COLO829 (cell line): ENCODE results near the gene SPOP.

Experiments used
- DNase-seq: peaks from one replicate; pipeline ENCODE4 v3.0.0; 2012; ENCODE audit warnings: low spot score

The SPOP gene

DNA sequence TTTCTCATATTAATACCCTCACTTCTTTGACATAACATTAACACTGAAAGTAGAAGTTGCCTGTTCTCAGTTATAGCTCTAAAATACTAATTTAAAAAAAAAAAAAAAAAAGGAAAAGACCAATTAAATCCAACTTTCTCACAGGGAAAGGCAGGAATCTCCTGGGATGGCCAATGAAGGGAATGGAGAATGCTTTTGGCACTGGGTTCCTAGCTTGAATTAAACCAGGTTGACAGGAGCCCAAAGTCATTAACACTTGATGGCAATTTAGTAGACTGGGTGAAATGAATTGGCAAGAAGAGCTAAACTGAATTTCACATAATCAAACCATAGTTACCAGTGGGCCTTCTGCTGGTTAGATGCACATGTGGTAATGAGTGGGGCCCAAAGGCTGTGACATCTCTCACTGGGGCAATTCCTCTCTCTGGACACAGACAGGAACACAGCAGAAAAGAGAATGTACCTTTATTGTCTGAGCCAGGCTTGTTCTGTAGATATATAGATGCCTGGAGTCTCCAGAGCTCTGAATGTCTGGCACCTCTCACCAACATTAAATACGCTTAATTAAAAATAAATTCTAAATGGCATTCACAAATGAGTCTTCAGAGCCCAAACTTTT lies 64.6 kb downstream of the SPOP start:
- no peak for DNase-seq

DNA sequence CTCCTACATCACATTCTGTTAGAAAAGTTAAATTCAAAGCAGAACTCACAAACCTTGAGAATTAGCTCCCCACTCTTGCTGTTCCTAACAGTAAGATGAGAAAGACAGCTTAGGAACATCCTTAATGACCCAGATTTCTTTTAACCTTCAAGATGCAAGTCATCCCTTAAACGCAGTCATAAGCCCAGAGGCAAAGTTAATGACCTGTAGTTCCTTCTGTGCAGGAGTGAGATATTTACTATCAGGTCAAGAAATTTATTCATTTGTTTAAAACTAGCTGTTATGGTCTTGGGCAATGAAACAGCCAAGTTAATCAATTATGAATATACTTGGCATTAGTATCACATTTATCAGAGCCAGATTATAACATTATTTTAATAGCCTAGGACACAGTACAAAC lies 65.2 kb downstream of the SPOP start:
- DNase-seq, result no peak

DNA sequence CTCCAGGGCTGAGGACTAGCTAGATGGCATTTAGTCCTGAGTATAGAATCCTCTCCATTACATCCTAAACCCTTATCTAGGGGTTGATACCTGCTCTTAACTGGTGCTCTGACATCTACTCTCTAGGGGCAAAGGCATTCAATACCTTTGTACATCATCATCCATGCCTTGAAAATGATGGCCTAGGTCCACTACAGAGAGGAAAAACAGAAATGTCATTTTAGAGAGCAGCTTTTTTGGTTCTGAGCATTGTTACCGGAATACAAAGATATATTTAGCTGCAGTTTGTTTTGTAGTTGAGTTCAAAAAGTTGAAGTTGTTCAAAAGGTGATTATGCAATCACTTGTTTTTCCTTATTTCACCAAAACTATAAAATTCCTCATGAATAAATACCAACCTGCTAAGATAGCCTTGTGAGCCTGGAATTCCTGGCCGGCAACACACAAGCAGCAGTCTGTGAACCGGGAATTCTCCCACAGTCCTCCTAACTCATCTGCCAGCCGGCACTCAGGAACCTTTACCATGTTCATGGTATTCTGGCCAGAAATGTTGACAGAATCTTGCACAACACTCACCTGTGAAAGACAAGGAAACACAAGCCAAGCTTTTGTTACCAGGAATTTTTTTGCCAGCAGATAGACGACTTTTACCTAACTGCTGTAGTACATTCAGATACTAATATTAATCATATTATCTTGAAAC lies 66.9 kb downstream of the SPOP start:
- no peak for DNase-seq

DNA sequence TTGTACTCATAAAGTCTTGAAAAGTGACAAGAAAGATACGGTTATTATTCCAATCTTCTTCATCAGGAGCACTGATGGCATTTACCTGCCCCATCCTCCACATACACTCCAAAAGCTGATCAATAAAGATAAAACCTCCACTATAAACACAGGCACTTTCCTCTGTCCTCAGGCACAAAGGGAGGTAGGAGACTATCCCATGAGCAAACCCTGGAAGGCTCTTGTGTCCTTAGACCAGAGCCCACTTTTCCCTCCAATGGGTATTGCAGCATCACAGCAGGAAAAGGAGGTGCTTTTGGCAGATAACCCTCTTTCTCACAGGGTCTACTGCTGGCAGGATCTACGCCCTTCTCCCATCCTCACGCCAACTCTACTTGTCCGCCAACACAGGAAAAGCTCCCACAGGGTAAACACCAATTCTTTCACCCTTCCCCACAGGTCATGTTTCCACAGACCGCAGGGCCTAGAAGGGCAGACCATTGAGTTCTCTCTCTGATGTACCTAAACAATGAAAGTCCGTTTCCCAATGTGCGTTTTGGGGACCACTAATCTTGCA lies 73.5 kb downstream of the SPOP start:
- no peak for DNase-seq

DNA sequence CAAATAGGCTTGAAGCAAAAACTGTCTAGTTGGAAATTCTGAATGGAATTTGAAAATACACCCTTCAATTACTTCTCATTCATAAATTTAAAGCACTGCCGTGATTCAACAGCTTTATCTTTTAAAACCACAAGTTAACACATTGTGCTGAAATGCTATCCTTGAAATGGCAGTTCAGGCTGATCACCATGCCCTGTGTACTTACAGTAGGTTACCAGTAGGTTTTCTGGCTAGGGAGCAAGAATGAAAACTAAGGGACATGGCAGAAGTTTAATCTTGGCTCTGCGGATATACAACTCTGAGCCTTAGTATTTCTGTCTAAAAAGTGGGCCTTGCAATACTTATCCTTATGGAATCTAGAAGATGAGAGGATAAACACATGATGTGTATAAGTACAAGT lies 74.2 kb downstream of the SPOP start:
- DNase-seq, result no peak

DNA sequence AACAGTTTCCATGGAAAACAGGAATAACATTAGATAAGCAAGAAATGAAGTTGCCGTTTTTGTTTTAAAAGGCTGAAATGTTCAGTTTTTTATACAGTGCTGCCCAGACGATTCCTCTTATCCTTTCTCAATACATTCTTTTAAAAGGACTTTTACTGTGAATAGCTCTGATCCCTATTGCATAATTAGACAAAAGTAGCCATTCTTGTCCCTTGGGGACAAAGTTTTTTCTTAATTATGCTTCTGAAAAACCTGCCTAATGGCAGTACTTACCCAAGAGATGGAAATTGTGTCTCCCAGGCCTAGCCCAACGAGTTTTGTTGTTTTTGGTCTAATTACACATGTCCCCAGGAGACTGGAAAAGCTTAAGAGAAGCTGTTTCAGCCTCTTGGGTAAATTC lies 74.7 kb downstream of the SPOP start:
- peak; percentile 48 for DNase-seq

DNA sequence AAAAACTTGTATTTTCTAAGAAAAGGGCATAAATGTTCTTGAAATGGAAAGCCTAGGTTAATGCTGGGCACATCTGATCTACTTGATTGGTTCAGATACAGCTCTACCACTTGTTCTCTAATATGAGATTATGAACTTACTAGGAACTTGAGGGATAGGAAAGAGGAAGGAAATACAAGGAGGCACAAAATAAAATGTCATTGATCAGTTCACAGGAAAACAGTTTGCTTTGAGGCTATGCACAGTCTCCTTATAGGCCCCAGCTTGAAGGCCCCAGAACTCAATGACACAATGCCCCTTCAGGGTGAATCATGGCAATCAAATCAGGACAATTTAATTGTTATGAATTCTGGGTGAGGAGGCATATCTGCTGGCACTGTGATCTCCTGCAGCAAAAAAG lies 75.1 kb downstream of the SPOP start:
- DNase-seq, result no peak

DNA sequence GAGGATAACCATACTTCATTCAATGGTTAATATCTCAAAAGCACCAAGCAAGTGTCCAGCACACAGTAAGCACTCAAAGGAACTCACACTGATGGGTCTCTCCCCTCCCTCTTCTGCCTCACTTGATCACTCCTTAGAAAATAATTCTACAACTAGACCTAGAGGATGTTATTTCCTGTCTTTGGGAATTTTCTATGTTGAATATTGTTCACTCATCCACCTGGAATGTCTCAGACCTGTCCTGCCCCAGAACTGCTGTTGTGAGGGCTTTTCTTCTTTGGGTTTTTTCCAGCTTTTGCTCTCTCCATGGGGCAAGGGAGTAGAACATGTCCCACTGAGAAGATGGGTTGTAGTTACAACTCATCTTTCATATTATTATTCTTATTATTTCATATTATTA lies 76.9 kb downstream of the SPOP start:
- DNase-seq, result no peak

DNA sequence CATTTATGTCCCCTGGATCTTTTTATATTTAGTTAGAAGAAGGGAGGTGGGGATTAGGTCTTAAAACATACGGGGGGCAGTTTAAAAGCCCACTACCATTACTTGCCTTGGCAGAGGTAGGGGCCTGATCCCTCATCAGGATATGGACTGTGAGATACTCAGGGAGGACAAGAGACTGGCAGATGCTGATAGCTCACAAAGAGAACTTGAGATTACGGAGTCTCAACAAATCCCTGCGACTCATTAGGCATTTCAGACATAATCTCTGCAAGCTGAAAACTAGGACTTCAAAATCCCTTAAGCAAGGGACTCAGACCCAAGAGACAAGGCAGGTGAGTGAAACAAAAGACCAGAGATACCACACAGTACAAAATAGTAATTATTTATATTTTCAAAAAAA lies 79.0 kb downstream of the SPOP start:
- DNase-seq, result no peak

DNA sequence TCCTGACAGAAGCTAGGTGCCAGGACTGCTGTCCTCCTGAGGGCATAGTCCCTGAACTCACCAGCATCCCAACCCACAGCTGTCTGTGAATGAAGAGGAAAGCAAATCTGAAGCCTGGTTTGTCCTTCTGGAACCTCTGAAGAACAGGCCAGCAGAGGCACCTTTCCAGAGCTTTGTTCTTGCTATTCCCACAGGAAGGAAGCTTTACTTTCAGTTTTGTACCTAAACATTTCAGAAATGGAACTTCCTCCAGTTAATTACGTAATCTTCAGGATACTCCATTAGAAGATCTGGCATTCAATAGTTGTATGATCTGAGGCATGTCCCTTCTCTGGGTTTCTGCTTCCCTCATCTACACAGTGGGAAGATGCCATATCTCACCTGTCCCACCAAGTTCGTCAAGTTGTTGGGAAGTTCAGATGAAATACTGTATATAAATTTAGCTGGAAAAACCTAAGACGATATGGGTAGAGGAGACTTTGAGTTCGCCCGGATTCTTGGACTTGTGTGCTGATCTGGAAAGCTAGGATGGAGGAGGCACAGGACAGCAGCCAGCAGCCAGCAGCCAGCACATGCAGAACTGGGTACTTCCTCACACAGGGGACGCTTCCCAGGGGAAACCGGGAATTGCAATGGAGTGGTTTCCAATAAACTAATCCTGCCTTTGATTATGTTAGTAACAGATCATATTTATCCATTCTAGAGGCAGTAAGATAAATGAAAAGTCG lies 79.8 kb downstream of the SPOP start:
- DNase-seq, result no peak

DNA sequence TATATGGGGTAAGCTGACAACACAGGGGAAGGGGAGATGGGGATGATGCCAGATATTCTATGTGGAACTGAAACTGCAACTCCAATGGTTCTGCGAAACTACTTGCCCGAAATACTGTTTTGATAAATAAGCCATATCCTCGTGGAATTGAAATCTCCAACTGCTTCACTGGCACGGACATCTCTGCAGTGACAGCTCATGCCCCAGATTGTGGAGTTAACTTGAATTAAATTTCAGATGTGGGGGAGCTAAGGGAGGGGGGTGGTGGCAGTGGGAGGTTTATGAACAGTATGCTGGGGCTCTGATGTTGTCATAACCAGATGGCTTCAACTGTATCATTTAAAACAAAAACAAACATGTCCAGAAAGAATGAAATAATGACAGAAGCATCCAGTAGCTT lies 80.5 kb downstream of the SPOP start:
- DNase-seq, result no peak

DNA sequence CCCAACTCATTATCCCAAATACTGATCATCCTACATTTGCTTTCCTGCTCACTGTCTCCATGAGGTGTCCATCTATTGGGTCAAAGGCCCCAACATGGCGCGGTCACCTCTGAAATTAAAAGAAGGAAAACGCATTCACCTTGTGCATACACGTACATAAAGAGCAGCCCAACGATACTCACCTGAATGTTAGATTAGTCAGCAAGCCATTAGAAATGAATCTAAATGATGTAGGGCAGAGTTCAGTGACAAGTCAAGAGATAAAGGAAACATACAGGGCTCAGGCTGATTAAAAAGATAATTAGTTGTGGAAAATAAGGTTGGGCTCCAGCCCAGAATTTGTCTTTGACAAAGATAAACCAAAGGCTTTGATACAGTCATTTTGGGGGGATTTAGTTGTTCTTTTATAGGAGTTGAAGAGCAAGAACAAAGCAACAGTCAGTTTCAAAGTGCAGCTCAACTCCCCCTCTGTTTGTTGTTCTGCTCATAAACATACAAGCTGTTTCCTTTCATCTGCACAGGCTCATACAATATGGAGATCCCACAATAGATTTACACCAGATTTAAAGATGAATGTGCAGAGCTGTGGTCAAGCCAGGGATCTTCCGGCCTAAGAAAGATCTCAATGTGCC lies 81.2 kb downstream of the SPOP start:
- no peak for DNase-seq

DNA sequence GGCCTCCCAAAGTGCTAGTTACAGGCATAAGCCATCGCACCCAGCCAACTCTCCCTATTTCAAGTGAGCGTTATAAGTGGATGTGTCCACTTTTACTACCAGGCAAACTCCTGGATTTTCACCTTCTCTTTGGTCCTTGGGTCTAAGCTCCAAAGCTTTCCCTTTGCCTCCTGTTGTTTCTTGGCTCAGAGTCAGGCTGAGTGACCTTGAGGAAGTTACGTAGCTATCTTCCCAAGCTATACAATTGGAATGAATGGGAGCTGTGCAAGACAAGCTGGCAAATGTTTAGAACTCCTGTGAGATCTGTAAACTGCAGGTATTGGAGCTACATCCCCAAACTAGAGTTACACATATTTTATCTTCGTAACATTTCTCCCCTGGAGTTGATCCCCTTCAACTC lies 81.9 kb downstream of the SPOP start:
- no peak for DNase-seq

DNA sequence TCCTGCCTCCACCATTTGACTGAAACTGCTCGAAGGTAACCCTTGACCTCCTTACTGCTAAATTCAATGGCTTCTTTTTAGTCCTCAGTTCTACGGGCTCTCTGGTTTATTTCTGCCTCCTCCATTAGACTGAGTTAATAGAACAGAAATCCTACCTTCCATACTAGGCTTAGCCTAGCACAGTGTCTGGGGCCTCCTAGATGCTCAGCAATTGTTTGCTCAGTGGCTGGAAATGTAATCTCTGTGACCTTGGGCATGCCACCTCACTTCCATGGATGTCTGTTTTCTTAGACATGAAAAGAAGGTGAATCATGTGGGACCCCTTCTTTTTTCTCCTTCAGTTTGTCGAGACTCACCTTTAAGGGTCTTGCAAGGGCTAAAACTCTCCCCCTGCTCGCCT lies 82.6 kb downstream of the SPOP start:
- DNase-seq, result no peak

DNA sequence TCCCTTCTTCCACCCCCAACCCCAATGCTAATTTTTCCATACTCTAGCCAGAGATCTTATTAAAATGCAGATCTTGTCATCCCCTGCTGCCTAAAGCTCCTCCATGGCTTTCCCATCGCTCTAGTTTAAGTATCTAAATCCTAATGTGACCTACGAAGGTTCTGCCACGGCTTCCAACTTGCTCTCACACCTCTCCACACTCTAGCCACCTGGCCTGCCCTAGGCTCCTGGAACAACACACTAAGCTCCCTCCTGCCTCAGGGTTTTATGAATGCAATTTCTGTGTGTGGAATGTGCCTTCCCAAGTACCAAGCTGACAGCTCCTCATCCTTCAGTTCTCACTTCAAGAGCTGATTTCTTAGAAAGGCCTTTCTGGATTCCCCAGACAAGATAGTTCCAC lies 85.6 kb downstream of the SPOP start:
- no peak for DNase-seq

DNA sequence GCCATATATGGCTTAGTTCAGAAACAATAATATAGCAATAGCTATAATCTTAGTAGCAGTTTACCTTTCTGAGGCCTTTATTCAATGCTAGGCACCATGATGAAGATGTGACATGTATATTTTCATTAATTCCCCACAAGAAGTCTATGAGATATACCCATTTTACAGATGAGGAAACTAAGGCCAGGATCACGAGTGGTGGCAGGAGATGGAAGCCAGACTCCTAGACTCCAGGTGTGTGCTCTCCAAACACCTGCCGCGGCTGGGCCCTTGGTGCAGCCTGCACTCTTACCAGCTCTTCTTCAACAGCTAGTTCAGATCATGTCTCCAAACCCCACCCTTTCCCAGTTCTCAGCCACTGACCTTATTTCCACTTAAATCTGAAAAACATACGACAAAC lies 87.0 kb downstream of the SPOP start:
- DNase-seq, result no peak

DNA sequence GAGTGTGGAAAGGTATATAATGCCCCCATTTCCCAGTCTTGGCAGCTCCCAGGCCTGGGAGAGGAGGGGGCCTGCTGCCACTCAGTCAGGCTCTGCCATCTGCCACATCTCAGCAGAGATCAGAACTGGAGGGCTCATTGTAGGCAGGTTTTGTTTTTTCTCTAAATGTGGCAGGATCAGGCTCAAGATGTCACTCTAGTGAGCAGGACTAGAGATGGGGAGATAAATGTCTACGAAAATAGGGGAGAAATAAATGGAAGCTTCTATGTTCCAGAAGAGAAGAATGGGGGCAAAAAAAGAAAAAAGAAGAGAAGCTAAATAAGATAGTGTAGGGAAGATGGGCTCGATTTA lies 88.3 kb downstream of the SPOP start:
- DNase-seq, result no peak

DNA sequence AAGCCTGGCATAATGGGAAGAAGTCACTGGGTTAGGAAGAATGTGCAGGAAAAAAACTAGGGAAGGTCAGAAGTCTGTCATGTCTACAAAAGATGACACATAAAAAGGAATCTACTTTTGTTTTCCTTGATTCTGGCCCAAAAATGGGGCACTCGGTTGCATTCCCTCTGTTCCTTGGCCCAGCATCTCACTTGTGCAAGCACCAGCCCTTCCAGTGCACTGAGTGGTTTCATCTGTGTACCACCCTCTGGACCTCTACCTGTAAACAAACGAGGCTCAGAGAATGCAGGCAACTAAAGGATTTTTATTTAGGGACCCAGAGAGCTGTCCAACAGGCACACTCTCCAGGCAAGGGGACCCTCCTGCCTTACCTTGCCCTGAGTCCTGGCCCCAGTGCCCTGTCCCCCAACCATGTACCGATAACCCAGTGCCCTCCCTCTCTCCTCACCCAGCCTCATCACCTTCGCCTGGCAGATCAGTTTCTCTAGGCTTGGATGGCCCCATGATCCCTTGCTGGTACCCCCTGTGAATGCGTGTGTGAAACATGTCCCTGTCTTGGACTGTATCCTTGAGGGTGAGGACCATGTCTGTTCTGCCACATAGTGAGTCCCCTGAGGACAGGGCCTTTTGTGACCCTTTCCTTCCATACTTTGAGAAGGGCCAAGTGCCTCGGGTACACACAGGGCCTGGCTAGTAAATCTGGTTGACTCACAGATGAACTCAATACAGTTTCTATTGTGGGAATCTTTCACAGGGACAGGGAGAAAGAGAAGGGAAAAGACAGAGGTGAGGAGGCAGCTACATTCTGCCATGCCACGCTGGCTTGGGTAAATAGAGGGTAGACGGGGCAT lies 88.9 kb downstream of the SPOP start:
- no peak for DNase-seq

DNA sequence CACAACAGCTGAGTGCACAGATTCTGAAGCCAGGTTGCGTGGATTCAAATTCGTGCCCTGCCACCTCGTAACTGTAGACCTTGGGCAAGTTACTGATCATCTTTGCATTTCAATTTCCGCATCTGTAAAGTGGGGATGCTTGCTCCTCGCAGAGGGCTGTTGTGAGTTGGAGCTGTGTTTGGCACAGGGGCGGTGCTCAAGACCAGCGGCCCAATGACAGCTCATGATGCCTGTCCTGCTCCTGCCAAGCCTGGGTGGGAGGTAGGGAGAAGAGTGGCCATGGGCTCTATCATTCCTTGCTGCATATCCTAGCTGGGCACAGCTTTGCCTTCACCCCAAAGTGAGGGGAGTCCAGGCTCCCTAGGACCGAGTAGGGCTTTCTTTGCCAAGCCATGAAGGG lies 89.6 kb downstream of the SPOP start:
- no peak for DNase-seq

DNA sequence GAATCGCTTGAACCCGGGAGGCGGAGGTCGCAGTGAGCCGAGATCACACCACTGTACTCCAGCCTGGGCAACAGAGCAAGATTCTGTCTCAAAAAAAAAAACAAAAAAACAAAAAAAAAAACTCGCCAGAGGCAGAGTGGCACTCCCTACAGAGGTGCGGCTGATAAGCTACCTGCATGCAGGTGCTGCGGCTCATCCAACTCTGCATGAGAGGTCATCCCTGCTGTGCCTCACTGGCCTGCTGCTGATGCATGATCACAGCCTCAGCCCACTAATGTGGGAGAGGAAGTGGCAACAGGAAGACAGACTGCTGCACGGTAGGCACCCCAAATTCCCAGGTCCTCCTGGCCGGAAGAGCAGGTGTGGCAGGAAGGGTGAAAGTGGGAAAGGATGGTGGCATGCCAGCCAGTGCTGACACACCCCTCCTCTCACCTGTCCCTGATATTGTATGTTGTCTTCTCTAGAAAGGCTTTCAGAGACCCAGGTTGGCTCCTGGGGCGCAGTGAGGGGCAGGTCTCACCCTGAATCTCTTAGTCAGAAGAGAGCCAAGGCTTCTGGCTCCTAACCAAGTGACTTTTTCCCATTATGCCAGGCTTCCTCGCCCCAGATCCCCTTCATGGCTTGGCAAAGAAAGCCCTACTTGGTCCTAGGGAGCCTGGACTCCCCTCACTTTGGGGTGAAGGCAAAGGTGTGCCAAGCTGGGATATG lies 90.4 kb downstream of the SPOP start:
- DNase-seq, result no peak

DNA sequence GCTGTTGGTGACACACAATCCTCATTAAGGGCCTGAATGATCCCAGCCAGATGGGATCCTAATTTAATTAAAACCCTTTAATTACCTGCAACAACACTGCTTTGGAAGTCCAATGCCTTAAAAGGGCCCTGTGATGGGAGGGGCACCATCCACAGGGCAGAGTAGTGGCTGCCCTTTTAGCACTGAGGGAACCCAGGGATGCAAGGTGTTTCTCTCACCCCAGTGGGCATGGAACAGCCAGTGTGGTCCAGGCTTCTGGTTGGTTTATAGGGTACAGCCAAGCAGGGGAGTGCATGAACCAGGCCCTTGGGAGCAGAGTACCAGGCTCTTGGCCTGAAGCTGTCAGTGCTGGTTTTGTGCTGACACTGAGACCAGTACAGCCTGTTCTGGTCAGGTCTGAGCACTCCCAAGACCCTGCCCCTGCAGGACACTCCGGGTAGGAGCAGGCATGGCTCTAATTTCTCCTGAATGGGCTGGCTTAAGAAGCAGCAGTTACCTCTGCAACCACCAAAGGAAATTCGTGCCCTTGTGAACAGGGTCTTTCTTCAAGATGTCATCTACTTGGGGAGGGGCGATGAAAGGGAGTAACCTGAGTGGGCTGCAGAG lies 92.4 kb downstream of the SPOP start:
- DNase-seq, result no peak
